Rectal smooth muscle tissue (tissue), 1 donor: ENCODE data around the gene XYLT1.

ENCODE experiments used
- H3K27ac ChIP-seq: one replicate; pipeline ENCODE4 v1.7.0; 2013; ENCODE audit warnings: low read depth, low read length, inconsistent platforms
- H3K27me3 ChIP-seq: one replicate; pipeline ENCODE4 v1.7.0; 2013; ENCODE audit warnings: low read length; ENCODE audit not compliant: control insufficient read depth, insufficient read depth
- H3K36me3 ChIP-seq: one replicate; pipeline ENCODE4 v1.7.0; 2013; ENCODE audit warnings: low read length; ENCODE audit not compliant: control insufficient read depth, insufficient read depth
- H3K4me1 ChIP-seq: one replicate; pipeline ENCODE4 v1.7.0; 2013; ENCODE audit warnings: low read length; ENCODE audit not compliant: control insufficient read depth, insufficient read depth
- H3K4me3 ChIP-seq: one replicate; pipeline ENCODE4 v1.7.0; 2013; ENCODE audit warnings: low read length
- H3K9ac ChIP-seq: one replicate; pipeline ENCODE4 v1.7.0; 2013; ENCODE audit warnings: low read length

The XYLT1 gene

GRCh38 chr16:17131351-17131750 lies 339.4 kb downstream of the XYLT1 start:
- H3K4me3 ChIP-seq = no peak overlapping the region
- H3K27ac ChIP-seq = no peak overlapping the region
- H3K27me3 ChIP-seq = no peaks in the 10 kb centered on the region
- peaks cover 11% of the 10 kb centered on the region for H3K36me3 ChIP-seq
- H3K9ac ChIP-seq = no peak overlapping the region
- no peaks in the 10 kb centered on the region for H3K4me1 ChIP-seq

- no peaks in the 10 kb centered on the region for H3K27me3 ChIP-seq
- no peak overlapping the region for H3K27ac ChIP-seq
- H3K36me3 ChIP-seq = peaks cover 11% of the 10 kb centered on the region
- no peaks in the 10 kb centered on the region for H3K4me1 ChIP-seq
- H3K4me3 ChIP-seq = no peak overlapping the region
- H3K9ac ChIP-seq = no peak overlapping the region
Observed at GRCh38 chr16:17130733-17131132, 340.0 kb downstream of the XYLT1 start.

- Histone ChIP-seq H3K27me3 (no peaks in the 10 kb centered on the region), H3K4me1 (no peaks in the 10 kb centered on the region), H3K4me3 (no peak overlapping the region), H3K9ac (no peak overlapping the region), H3K27ac (no peak overlapping the region), H3K36me3 (peaks cover 12% of the 10 kb centered on the region)
Observed at GRCh38 chr16:17129971-17130370, 340.8 kb downstream of the XYLT1 start.

GRCh38 chr16:17128791-17129190 lies 342.0 kb downstream of the XYLT1 start:
- Histone ChIP-seq H3K27ac (no peak overlapping the region), H3K4me1 (no peaks in the 10 kb centered on the region), H3K4me3 (no peak overlapping the region), H3K27me3 (no peaks in the 10 kb centered on the region), H3K9ac (no peak overlapping the region), H3K36me3 (peaks cover 6% of the 10 kb centered on the region)

- H3K9ac ChIP-seq = no peak overlapping the region
- peaks cover 6% of the 10 kb centered on the region for H3K36me3 ChIP-seq
- H3K4me3 ChIP-seq = no peak overlapping the region
Observed at GRCh38 chr16:17126156-17126555, 344.6 kb downstream of the XYLT1 start.

GRCh38 chr16:17125671-17126070 lies 345.1 kb downstream of the XYLT1 start:
- Histone ChIP-seq H3K27me3 (no peaks in the 10 kb centered on the region), H3K27ac (no peak overlapping the region), H3K4me1 (no peaks in the 10 kb centered on the region)

More at GRCh38 chr16:17126156-17126555, 344.6 kb downstream of the XYLT1 start:
- H3K27ac ChIP-seq = no peak overlapping the region
- no peaks in the 10 kb centered on the region for H3K27me3 ChIP-seq
- no peaks in the 10 kb centered on the region for H3K4me1 ChIP-seq

GRCh38 chr16:17117906-17118577 lies 352.7 kb downstream of the XYLT1 start:
- no peaks in the 10 kb centered on the region for H3K36me3 ChIP-seq
- no peaks in the 10 kb centered on the region for H3K27me3 ChIP-seq
- no peaks in the 10 kb centered on the region for H3K4me1 ChIP-seq
- no peak overlapping the region for H3K27ac ChIP-seq
- no peak overlapping the region for H3K9ac ChIP-seq
- no peak overlapping the region for H3K4me3 ChIP-seq

More at GRCh38 chr16:17125671-17126070, 345.1 kb downstream of the XYLT1 start:
- peaks cover 6% of the 10 kb centered on the region for H3K36me3 ChIP-seq
- no peak overlapping the region for H3K9ac ChIP-seq
- no peak overlapping the region for H3K4me3 ChIP-seq

GRCh38 chr16:17116595-17117322 lies 354.0 kb downstream of the XYLT1 start:
- no peaks in the 10 kb centered on the region for H3K27me3 ChIP-seq
- no peaks in the 10 kb centered on the region for H3K4me1 ChIP-seq
- no peak overlapping the region for H3K27ac ChIP-seq
- no peak overlapping the region for H3K4me3 ChIP-seq
- no peaks in the 10 kb centered on the region for H3K36me3 ChIP-seq
- H3K9ac ChIP-seq = no peak overlapping the region

GRCh38 chr16:17109413-17109812 lies 361.3 kb downstream of the XYLT1 start:
- no peaks in the 10 kb centered on the region for H3K27me3 ChIP-seq
- no peaks in the 10 kb centered on the region for H3K4me1 ChIP-seq
- H3K36me3 ChIP-seq = no peaks in the 10 kb centered on the region
- H3K27ac ChIP-seq = no peak overlapping the region
- no peak overlapping the region for H3K9ac ChIP-seq
- no peak overlapping the region for H3K4me3 ChIP-seq

- H3K27me3 ChIP-seq = no peaks in the 10 kb centered on the region
- no peak overlapping the region for H3K9ac ChIP-seq
- H3K4me1 ChIP-seq = no peaks in the 10 kb centered on the region
- no peak overlapping the region for H3K4me3 ChIP-seq
- H3K27ac ChIP-seq = no peak overlapping the region
- no peaks in the 10 kb centered on the region for H3K36me3 ChIP-seq
Observed at GRCh38 chr16:17108596-17108995, 362.2 kb downstream of the XYLT1 start.

- no peaks in the 10 kb centered on the region for H3K36me3 ChIP-seq
- H3K27ac ChIP-seq = no peak overlapping the region
- H3K4me1 ChIP-seq = no peaks in the 10 kb centered on the region
- no peaks in the 10 kb centered on the region for H3K27me3 ChIP-seq
- no peak overlapping the region for H3K9ac ChIP-seq
- H3K4me3 ChIP-seq = no peak overlapping the region
Observed at GRCh38 chr16:17107450-17107849, 363.3 kb downstream of the XYLT1 start.

GRCh38 chr16:17106243-17106791 lies 364.4 kb downstream of the XYLT1 start:
- no peak overlapping the region for H3K9ac ChIP-seq
- H3K27ac ChIP-seq = no peak overlapping the region
- no peaks in the 10 kb centered on the region for H3K36me3 ChIP-seq
- H3K4me3 ChIP-seq = no peak overlapping the region
- no peaks in the 10 kb centered on the region for H3K27me3 ChIP-seq
- no peaks in the 10 kb centered on the region for H3K4me1 ChIP-seq
